IMR-90 (cell line): Measurements from ENCODE around the gene KRT86. TPM values are rescaled to one million over a fixed set of nuclear protein-coding genes. Genes with fewer than 3 reads are reported as not detected.

Experiments
- ATAC-seq: fragments of 200-7000 bp; cut with Tn5 transposase; 2 replicates; pipeline ENCODE4 v1.9.1; 2020; ENCODE audit warnings: low read depth, mild to moderate bottlenecking, moderate library complexity
- BruUV-seq: library from RNA; stranded (reverse); fragments of 400-500 nt; replicated peaks from 2 replicates; lab custom pipeline; 2021; lab: Mats Ljungman, UMichigan
- CTCF ChIA-PET: fragments of 300-600 bp; formaldehyde crosslinking; extraction: SDS; loops from one replicate; lab custom pipeline; 2021; ENCODE audit warnings: antibody characterized with exemption; lab: Yijun Ruan, JAX
- POLR2A ChIA-PET: fragments of 300-600 bp; sonication (Branson Sonifier 250); formaldehyde crosslinking; loops from one replicate; lab custom pipeline; 2022; ENCODE audit warnings: antibody characterized with exemption; ENCODE audit not compliant: unreplicated experiment; lab: Charles Lee
- DNase-seq: peaks from one replicate; pipeline ENCODE4 v3.0.0; 2013
- H2AFZ ChIP-seq: replicated peaks from 2 replicates; pipeline ENCODE3; 2013; ENCODE audit warnings: low read length, mild to moderate bottlenecking; ENCODE audit not compliant: poor library complexity
- H2AK5ac ChIP-seq: 2 replicates; pipeline ENCODE4 v1.6.1; 2013; ENCODE audit warnings: low read depth, low read length, inconsistent platforms
- H2AK9ac ChIP-seq: replicated peaks from 2 replicates; pipeline ENCODE3; 2013; ENCODE audit warnings: mild to moderate bottlenecking, low read depth, low read length, moderate library complexity; ENCODE audit not compliant: poor library complexity
- H2BK120ac ChIP-seq: 2 replicates; pipeline ENCODE4 v1.6.1; 2013; ENCODE audit warnings: low read depth, low read length, inconsistent platforms
- H2BK15ac ChIP-seq: 3 replicates; pipeline ENCODE4 v1.6.1; 2013; ENCODE audit warnings: low read depth, low read length, inconsistent platforms
- H2BK20ac ChIP-seq: 2 replicates; pipeline ENCODE4 v1.6.1; 2013; ENCODE audit warnings: low read depth, mild to moderate bottlenecking, inconsistent platforms, low read length, moderate library complexity
- H2BK5ac ChIP-seq: 2 replicates; pipeline ENCODE4 v1.6.1; 2013; ENCODE audit warnings: mild to moderate bottlenecking, low read depth, low read length, inconsistent platforms; ENCODE audit not compliant: poor library complexity, severe bottlenecking
- H3K14ac ChIP-seq: replicated peaks from 2 replicates; pipeline ENCODE4 v1.6.1; 2013; ENCODE audit warnings: low read depth, low read length, inconsistent platforms
- H3K18ac ChIP-seq: 2 replicates; pipeline ENCODE4 v1.6.1; 2013; ENCODE audit warnings: low read depth, low read length, control low read depth
- H3K23ac ChIP-seq: 2 replicates; pipeline ENCODE4 v1.6.1; 2013; ENCODE audit warnings: low read depth, low read length, inconsistent platforms
- H3K27ac ChIP-seq: 2 replicates; pipeline ENCODE4 v1.5.1; 2013; ENCODE audit warnings: mild to moderate bottlenecking, control low read depth, low read length; ENCODE audit not compliant: insufficient read depth
- H3K27me3 ChIP-seq: 2 replicates; pipeline ENCODE4 v1.6.1; 2013; ENCODE audit warnings: low read length; ENCODE audit not compliant: control insufficient read depth, insufficient read depth
- H3K36me3 ChIP-seq: 2 replicates; pipeline ENCODE4 v1.6.1; 2013; ENCODE audit warnings: low read length, mixed read lengths; ENCODE audit not compliant: control insufficient read depth, insufficient read depth
- H3K4ac ChIP-seq: 2 replicates; pipeline ENCODE4 v1.6.1; 2013; ENCODE audit warnings: low read depth, low read length, inconsistent platforms
- H3K4me1 ChIP-seq: 2 replicates; pipeline ENCODE4 v1.6.1; 2013; ENCODE audit warnings: low read length, mixed read lengths; ENCODE audit not compliant: control insufficient read depth, insufficient read depth
- H3K4me2 ChIP-seq: 2 replicates; pipeline ENCODE4 v1.6.1; 2013; ENCODE audit warnings: low read depth, mild to moderate bottlenecking, control low read depth, low read length, moderate library complexity
- H3K4me3 ChIP-seq: 2 replicates; pipeline ENCODE4 v1.5.1; 2013; ENCODE audit warnings: low read depth, mild to moderate bottlenecking, control low read depth, low read length, moderate library complexity; ENCODE audit not compliant: insufficient read depth
- H3K56ac ChIP-seq: 2 replicates; pipeline ENCODE4 v1.6.1; 2013; ENCODE audit warnings: low read length, inconsistent platforms; ENCODE audit not compliant: insufficient read depth; ENCODE audit errors: extremely low read depth
- H3K79me1 ChIP-seq, 2 experiments: 2 replicates each; pipeline ENCODE4 v1.6.1; 2013; ENCODE audit warnings: low read length in 2 of 2, inconsistent platforms in 1 of 2, low read depth in 1 of 2
- H3K9ac ChIP-seq: 2 replicates; pipeline ENCODE4 v1.6.1; 2013; ENCODE audit warnings: low read depth, low read length, control low read depth
- H3K9me1 ChIP-seq: 2 replicates; pipeline ENCODE4 v1.6.1; 2013; ENCODE audit warnings: low read length, inconsistent platforms; ENCODE audit not compliant: insufficient read depth
- H3K9me3 ChIP-seq: 2 replicates; pipeline ENCODE4 v1.6.1; 2013; ENCODE audit warnings: low read length; ENCODE audit not compliant: control insufficient read depth, insufficient read depth
- H4K20me1 ChIP-seq: 2 replicates; pipeline ENCODE4 v1.6.1; 2013; ENCODE audit warnings: low read length, inconsistent platforms; ENCODE audit not compliant: insufficient read depth
- H4K5ac ChIP-seq: 2 replicates; pipeline ENCODE4 v1.6.1; 2013; ENCODE audit warnings: mild to moderate bottlenecking, low read depth, low read length, control low read depth
- H4K8ac ChIP-seq, 2 experiments: 2 replicates each; pipeline ENCODE4 v1.6.1; 2013; ENCODE audit warnings: low read depth in 2 of 2, low read length in 2 of 2, control low read depth in 1 of 2, inconsistent platforms in 1 of 2
- H4K91ac ChIP-seq: 2 replicates; pipeline ENCODE4 v1.6.1; 2013; ENCODE audit warnings: low read depth, low read length, inconsistent platforms; ENCODE audit not compliant: insufficient read depth
- MAZ ChIP-seq: IDR thresholded peaks from 2 replicates; pipeline ENCODE4 v1.6.1; 2012; ENCODE audit warnings: low read depth, mild to moderate bottlenecking, low read length, improper control_type of control experiment, moderate library complexity, borderline replicate concordance
- MXI1 ChIP-seq: IDR thresholded peaks from 2 replicates; pipeline ENCODE4 v1.6.1; 2012; ENCODE audit warnings: low read depth, mild to moderate bottlenecking, low read length, moderate library complexity, borderline replicate concordance
- RAD21 ChIP-seq: IDR thresholded peaks from 2 replicates; pipeline ENCODE4 v1.6.1; 2012; ENCODE audit warnings: low read length, improper control_type of control experiment
- RFX5 ChIP-seq: IDR thresholded peaks from 2 replicates; pipeline ENCODE4 v1.8.0; 2012; ENCODE audit warnings: low read depth, mild to moderate bottlenecking, low read length, moderate library complexity
- WGBS, 2 experiments: methylation state at CpG; one replicate each; pipeline versions ENCODE4 v1.1.5 to v1.1.7; 2013; ENCODE audit warnings: missing lambda C conversion rate in 2 of 2; ENCODE audit not compliant: insufficient read length in 1 of 2; ENCODE audit errors: extremely low coverage in 2 of 2; 5-methylcytosine and 5-hydroxymethylcytosine counted together
- dilution Hi-C: fragments of 300-500 bp; cut with HindIII; formaldehyde crosslinking; loops from one replicate; pipeline ENCODE4 v1.14.3; 2018; ENCODE audit warnings: low sequenced_read_pairs; ENCODE audit not compliant: unreplicated experiment
- in situ Hi-C: fragments of 300-500 bp; cut with MboI; formaldehyde crosslinking; loops from 3 replicates; pipeline ENCODE4 v1.14.3; 2019; ENCODE audit warnings: low sequenced_read_pairs, inconsistent platforms, mixed read lengths
- intact Hi-C: fragments of 100-400 bp; cut with micrococcal nuclease; formaldehyde crosslinking; loops from 2 replicates; pipeline ENCODE4 v1.10.0; 2022
- polyA plus RNA-seq, 3 experiments: library from polyadenylated mRNA; depleted of rRNA; stranded (reverse); fragments of >200 nt; gene quantifications; 2 replicates each; pipeline ENCODE4 v1.2.3, GENCODE V29; 2012; ENCODE audit warnings: low replicate concordance in 1 of 3
- total RNA-seq: library from RNA; depleted of rRNA; stranded (reverse); fragments of >200 nt; gene quantifications from 2 replicates; pipeline ENCODE4 v1.2.3, GENCODE V29; 2012

Gene KRT86
- total and polyA plus RNA-seq, 2 of the 4 experiments (the other 2 are of a cell fraction) = not detected

DNA sequence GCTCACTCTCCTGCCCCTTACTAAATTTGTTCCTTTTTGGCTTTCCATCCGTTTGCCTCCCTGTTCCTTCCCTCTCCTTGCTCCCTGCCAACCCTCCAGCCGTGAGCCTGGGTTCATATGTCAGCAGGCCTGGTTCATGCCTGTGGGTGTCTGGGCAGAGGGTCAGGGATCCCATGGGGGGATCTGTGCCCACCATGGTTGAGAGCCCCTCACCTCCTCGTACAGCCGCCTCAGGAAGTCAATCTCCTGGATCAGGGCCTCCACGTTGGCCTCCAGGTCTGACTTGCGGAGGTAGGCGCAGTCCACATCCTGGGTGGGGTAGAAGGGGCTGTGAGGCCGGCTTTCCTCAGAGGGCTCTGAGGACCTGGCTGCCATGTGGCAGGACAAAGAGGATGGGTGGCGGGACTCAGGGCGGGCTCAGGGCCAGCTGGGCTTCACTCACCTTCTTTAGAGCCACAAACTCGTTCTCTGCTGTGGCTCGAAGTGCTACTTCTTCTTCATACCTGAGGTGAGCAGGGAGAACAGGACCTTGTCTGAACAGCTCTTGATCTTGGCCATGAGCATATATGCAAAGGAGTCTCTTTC lies 43.1 kb downstream of the KRT86 start:
- H3K23ac ChIP-seq = no peak overlapping the region
- CTCF ChIA-PET = no interaction called here
- H3K9me1 ChIP-seq = no peaks in the 10 kb centered on the region
- no peak for DNase-seq
- H2BK120ac ChIP-seq = no peak overlapping the region
- dilution Hi-C loops (no loop called here), intact Hi-C loops (no loop called here), in situ Hi-C loops (no loop called here)
- H2BK15ac ChIP-seq = no peak overlapping the region
- no peak overlapping the region for H3K4me3 ChIP-seq
- H4K8ac ChIP-seq = no peak overlapping the region
- no peak overlapping the region for H3K14ac ChIP-seq
- H4K91ac ChIP-seq = no peak overlapping the region
- ATAC-seq = no peak
- H3K18ac ChIP-seq = no peak overlapping the region
- H3K56ac ChIP-seq = no peak overlapping the region
- H2BK5ac ChIP-seq = no peak overlapping the region
- no peak overlapping the region for H2AK9ac ChIP-seq
- no peak overlapping the region for H3K9ac ChIP-seq
- H2AK5ac ChIP-seq = no peak overlapping the region
- H3K79me1 ChIP-seq = no peaks in the 10 kb centered on the region
- POLR2A ChIA-PET = no interaction called here
- no peak overlapping the region for H3K4ac ChIP-seq
- H2BK20ac ChIP-seq = no peak overlapping the region
- no peak overlapping the region for H3K27ac ChIP-seq
- H3K4me2 ChIP-seq = no peak overlapping the region
- H3K4me1 ChIP-seq = no peaks in the 10 kb centered on the region
- H4K20me1 ChIP-seq = no peaks in the 10 kb centered on the region
- no CpG with 5 or more reads among the region's 12 CpGs for WGBS, 2 experiments
- TF ChIP-seq MXI1 (no peak), MAZ (no peak), RFX5 (no peak), RAD21 (no peak)
- no TSS peak for BruUV-seq
- H3K9me3 ChIP-seq = no peaks in the 10 kb centered on the region
- H4K5ac ChIP-seq = no peak overlapping the region
- H3K36me3 ChIP-seq = no peaks in the 10 kb centered on the region
- peaks cover 82% of the 10 kb centered on the region for H3K27me3 ChIP-seq
- no peak overlapping the region for H2AFZ ChIP-seq
